ENCODE results near the gene GUCD1.

GUCD1 gene

GRCh38 chr22:24590596-24591173 lies 35.7 kb upstream of the GUCD1 start:
- DNase-seq (ENCODE audit: low read depth in 2 of 2), result no peak

DNA sequence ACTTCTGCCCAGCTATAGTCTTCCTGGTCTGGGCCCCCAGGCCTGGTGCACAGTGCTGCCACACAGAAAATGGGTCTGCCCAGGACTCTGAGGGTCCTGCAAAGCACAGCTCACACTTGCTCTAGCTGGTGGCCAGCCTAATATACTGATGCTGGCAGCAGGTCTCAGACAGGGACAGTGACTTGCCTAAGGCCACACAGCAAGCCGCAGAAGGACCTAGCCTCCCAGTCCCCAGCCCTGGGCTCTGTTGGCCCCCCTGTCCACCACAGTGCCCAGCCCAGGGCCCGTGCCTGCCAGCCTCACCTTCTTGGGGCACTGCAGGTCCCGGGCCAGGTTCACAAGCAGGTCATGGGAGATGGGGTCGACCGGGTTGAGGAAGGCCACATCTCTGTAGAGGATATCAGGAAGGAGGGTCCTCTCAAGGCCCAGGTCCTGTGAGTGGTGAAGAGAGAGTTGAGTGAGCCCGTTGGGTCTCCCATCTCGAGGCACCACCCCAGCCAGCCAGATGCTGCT lies 34.6 kb upstream of the GUCD1 start:
- DNase-seq (ENCODE audit: low read depth in 2 of 2), result no peak

DNA sequence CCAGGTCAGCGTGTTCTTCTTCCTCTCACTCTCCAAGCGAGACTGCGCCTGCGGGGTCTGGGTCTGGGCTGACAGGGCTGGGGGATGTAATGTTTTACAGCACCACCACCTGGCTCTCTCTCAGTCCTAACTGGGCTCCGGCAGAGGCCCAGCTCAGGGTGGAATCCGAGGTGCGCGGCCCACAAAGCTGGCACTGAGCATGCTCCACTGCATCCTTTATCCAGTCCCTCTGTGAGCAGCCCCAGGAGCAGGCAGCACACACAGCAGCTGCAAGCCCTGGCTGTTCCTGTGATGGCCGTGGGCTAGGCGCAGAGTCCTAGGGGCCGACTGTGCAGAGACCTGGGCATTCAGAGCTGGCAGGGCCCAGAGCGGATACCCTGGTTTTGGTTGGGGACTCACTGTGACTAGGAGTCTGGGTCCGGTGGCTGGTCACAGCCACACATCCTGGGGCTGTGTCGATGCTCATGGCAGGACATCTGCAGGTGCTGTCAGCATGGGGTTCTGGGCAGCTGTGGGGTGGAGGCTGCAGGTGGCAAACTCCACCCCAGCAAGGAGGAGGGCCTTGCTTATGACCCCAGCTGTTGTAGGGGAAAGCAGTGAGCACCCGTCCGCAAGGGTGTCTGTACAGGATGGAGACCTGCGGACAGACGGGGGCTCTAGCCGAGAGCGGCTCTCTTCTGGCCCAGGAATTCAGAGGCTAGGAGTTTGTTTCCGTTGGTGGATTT lies 34.0 kb upstream of the GUCD1 start:
- no peak for DNase-seq (ENCODE audit: low read depth in 2 of 2)

- DNase-seq (ENCODE audit: low read depth in 2 of 2), result no peak
These were observed 33.4 kb upstream of the GUCD1 start for GRCh38 chr22:24588381-24588756.

GRCh38 chr22:24587948-24588347 lies 33.0 kb upstream of the GUCD1 start:
- no peak for DNase-seq (ENCODE audit: low read depth in 2 of 2)

- DNase-seq (ENCODE audit: low read depth in 2 of 2), result no peak
These were observed 32.3 kb upstream of the GUCD1 start for GRCh38 chr22:24587251-24587650.

DNA sequence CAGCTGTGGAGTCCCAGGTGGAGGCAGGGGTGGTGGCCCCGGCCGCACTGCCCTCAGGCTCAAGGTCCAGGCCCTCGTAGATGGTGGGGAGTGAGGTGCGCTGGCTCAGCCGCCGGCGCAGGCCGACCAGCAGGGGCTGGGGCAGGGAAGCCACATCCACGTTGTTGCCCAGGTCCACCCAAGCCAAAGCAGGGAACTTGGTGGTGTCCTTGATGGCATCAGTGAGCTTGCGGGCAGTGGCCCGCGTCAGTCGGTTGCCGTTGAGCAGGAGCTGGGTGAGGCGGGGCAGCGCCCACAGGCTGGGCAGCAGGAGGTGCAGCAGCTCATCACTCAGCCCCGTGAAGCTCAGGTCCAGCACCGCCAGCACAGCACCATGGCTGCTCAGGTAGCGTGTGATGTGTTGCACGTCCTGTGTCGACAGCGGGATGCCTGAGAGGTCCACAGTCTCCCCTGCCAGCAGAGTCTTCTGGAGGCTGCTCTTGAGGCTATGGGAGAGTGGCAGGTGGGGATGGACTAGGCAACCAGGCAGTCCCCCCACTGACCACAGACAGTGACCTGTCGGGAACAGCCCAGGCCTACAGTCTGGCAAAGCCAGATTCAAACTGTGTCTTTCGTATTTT lies 31.1 kb upstream of the GUCD1 start:
- DNase-seq (ENCODE audit: low read depth in 2 of 2), result no peak

DNA sequence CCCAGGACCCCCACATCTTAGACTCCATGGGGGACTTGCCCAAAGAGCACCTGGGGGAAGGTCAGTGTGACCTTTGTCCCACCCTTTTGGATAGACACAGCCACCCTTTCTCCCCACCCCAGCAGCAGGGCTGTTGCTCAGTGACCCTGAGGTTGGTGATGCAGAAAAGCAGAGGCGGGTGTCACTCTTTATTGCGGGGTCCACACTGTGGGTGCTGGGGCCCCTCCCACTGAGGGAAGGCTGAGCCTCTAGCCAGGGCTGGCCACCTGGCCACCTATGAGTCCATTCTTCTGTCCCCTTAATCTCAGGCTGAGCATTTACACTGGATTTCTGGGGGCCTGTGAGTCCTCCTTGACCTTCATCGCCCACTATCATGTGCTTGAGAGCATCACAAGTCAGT lies 30.5 kb upstream of the GUCD1 start:
- no peak for DNase-seq (ENCODE audit: low read depth in 2 of 2)

- DNase-seq (ENCODE audit: low read depth in 2 of 2), result no peak
These were observed 30.0 kb upstream of the GUCD1 start for GRCh38 chr22:24584871-24585411.

DNA sequence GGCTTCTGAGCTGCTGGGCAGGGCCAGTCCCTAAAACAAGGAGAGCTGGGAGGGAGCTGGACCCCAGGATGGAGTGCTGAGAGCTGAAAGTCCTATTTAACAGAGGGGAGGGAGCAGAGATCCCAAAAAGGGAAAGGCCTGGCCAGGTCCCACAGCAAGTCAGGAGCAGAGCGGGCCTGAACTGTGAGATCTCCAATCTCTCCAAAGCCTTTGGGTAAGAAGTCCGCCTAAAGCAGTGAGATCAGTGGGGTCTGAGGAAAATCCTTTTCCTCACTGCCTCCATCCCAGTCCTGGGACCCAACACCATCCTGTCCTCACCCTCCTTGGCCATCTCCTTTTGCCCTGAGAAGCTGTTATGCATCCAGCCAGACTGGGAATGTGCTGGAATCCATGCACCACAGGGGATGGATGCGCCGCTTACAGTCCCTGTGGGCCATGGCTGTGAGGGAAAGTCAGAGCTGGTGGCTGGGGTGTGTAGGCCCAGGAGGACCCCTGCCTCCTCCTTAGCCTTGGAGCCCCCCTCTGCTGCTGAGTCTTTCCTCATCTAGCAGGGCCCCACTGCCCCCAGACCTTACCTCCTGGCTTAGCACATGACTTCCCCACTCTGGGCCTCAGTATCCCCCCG lies 29.3 kb upstream of the GUCD1 start:
- no peak for DNase-seq (ENCODE audit: low read depth in 2 of 2)

DNA sequence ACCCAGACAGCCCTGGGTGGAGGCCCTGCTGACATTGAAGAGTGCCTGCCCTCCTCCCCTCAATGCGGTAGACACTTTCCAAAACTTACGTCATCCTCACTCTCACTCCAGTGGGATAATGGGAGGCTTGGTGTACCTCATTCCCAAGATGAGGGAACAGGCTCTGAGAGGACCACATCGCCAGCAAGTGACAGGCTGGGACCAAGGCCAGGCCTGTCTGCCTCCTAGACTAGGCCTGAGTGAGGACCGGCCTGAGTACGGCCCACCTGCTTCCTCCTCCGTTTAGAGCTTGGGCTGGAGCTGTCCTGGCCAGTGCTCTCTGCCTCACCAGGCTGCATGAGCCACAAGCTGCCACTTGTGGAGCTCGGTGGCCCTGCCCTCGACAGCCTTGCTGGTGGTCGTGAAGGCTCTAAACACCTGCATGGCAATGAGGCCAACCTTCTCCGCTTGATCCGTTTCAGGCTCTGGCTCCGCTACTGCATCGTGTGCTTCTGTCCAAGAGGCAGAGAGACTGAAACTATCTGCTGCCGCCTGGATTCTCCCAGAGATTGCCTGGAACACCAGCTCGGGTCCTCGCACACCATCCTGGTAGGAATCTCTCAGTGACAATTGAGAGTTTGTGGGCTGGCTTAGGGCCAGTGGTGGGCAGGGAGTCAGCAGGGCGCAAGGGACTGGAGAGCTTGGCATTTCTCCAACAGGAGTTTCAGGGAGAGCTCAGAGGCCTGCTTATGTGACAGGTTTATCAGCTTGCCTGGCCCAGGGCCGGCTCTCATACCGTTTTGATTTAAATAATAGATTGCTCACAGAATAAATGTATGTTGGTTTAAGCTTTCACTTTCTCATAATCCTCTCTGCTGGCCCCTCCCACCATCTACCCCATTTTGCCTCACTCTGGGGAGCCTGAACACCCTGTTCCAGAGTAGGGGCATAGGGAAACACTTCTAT lies 28.6 kb upstream of the GUCD1 start:
- DNase-seq (ENCODE audit: low read depth in 2 of 2), result no peak

GRCh38 chr22:24582056-24582814 lies 27.3 kb upstream of the GUCD1 start:
- no peak for DNase-seq (ENCODE audit: low read depth in 2 of 2)

GRCh38 chr22:24580276-24580675 lies 25.3 kb upstream of the GUCD1 start:
- peak; percentile 38 to 39 for DNase-seq (ENCODE audit: low read depth in 2 of 2)

DNA sequence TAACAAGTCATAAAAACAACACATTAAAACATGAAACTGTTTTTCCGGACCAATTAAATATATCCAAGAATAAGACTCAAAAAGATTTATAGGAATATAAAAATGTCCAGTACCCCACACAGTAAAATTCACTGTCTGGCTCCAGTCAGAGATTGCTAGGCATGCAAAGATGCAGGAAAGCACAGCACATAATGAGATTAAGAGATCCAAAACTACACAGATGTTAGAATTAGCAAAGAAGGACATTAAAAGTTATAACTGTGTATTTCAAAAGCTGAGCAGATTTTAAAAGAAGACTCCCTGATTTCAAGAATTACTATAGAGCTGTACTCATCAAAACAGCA lies 24.3 kb upstream of the GUCD1 start:
- DNase-seq (ENCODE audit: low read depth in 2 of 2), result no peak

DNA sequence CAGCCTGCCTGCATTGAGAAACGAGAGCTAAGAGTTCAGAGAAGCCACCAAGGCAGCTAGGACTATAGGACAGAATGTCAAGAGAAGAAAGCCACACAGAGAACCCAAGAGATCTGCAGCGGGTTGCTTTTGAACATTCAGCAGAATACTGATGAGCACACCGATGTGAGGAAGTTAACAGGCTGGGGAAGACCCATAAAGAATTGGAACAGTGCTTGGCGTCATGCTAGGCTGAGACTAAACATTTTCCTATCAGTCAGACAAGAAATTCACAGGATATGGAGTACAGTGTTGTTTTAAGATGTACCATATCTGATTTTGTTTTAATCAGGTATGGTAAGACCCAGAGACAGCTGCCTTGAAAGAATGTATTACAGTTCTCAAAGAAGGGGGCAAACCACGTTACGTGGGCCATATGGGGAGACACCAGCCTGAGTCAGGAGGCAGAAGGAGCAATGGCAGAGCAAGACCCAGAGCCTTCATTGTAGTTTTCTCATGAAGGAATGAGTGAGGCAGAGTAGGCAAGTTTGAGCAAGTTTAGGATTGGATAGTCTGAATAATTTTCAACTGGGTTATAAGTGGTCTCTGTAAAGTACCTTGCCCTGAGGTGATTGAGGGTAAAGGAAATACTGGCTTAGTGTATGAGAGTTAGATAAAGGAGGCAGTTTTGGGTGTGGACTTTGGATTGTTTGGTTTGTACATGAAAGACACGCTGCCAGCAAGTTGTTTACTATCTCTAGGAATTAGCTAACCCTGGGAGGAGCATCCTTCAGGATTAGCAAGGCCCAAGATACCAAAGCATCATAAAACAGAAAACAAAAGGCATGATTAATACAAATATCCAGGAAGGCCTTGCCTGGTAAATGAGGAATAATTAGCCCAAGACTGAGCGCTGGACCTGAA lies 23.7 kb upstream of the GUCD1 start:
- no peak for DNase-seq (ENCODE audit: low read depth in 2 of 2)

- no peak for DNase-seq (ENCODE audit: low read depth in 2 of 2)
These were observed 21.8 kb upstream of the GUCD1 start for GRCh38 chr22:24576778-24577177.

DNA sequence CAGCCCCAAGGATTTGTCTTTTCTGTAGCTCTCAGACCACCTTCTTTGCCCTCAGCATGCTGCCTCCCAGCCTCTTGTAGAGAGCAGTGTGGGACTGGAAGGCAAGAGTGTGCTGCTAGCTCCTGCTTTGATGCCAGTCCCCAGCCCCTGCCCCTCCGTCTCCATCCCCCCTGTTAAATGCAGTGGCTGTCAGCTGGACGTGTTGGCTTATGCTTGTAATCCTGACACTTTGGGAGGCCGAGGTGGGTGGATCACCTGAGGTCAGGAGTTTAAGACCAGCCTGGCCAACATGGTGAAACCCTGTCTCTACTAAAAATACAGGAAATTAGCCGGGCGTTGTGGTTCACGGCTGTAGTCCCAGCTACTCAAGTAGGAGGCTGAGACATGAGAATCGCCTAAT lies 16.3 kb upstream of the GUCD1 start:
- no peak for DNase-seq (ENCODE audit: low read depth in 2 of 2)

DNA sequence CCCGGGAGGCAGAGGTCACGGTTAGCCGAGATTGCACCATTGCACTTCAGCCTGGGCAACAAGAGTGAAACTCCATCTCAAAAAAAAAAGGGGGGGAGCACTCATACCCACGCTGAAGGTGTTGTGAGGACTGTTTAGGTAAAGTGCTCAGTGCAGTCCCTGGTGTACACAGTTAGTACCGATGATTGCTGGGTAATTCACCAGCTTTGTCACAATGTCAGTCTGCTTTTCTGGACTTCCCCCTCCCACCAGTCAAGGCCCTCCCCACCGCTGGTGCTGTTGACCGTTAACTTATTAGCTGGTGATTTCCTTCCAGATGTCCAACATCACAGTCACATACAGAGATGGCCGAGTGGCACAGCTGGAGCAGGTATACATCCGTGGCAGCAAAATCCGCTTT lies 12.7 kb upstream of the GUCD1 start:
- DNase-seq (ENCODE audit: low read depth in 2 of 2), result no peak

- DNase-seq (ENCODE audit: low read depth in 2 of 2), result no peak
These were observed 12.1 kb upstream of the GUCD1 start for GRCh38 chr22:24566899-24567511.

Measured in fibroblast of skin of left biceps (primary cell).